GM19395 (cell line): ENCODE results near the gene CHST3.

ENCODE experiments used
- ATAC-seq: cut with Tn5 transposase; IDR thresholded peaks from one replicate; pipeline ENCODE4 v1.9.1; 2021; ENCODE audit warnings: mild to moderate bottlenecking, moderate library complexity; ENCODE audit not compliant: unreplicated experiment

CHST3 gene

GRCh38 chr10:72009051-72009424 lies 44.8 kb downstream of the CHST3 start:
- no peak for ATAC-seq

DNA sequence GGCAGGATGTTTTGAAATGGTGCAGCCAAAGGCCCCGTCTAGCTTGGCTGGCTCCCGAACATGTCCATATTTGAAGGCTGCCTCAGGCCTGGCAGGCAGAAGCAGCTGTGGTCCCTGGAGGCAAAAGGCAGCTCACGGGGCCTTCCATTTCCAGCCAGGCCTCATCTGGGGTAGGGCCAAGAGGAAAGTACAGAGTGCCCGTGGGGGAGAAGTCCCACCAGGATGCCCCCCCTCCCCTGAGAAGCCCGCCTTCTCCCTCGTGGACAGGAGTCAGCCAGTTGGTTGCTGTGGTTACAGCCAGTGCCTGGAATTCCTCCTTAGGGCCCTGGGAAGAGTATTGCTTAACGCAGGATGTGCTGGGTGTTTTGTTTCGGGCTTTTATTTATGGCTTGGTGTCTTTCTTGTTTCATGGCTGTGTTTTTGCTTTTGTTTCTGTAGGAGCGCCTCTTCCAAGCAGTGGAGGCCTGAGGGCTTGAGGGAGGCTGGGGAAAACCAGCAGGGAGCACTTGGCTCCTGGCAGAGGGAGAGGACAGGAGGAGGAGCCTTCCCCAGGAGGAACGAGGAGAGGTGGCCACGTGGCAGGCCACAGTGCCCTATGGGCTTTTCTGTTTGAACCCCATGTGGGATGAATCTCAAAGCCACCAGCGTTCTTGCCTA lies 45.4 kb downstream of the CHST3 start:
- ATAC-seq = no peak

DNA sequence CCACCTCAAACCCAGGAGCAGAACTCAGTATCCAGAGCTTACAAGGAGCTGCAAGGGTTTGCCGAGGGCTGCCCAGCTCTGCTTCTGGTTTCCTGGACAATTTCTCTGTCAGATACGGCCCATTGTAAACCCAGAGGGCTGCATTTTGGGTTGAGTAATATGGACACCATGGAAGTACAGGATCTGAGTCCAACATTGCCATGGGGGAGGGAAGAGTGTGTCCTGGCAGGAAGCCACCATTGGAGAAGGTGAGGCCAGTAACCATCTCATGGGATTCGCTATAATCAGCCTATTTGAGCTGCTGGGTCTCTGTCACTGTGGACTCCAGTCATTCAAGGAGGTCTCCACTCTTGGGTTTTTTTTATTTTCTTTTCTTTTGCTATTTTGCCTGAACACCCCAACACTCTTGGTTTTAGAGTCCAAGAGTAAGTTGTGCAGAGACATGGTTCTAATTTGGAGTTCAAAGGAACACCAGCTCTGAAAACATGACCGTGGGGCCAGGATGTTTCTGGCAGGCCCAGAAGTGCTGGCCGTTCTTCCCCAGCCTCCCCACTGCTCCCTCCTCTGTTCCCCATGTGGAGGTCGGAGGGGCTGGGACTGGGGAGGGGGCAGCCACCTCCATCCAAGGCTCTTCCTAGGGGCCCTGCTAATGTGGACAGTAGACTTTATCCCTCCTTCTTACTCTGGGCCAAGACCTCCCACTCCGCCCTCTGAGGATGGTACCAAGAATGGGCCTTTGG lies 46.2 kb downstream of the CHST3 start:
- no peak for ATAC-seq

DNA sequence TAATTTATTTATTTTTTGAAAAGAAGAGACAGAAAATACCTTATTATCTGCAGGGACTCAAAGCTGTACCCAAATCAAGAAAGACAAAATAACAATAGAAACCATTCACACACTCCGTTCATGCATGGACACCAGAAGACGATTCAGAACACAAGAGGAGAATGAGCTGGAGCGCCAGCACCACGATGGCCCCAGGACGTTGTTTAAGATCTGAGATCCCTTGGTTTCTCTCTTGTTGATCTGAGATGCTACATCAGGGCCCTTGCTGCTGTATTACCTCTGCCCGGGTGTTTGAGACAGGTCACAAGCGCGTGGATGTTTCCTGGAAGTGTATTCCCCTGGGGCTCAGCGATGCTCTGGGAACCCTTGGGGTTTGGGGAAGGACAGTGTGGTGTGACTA lies 46.8 kb downstream of the CHST3 start:
- ATAC-seq = no peak

DNA sequence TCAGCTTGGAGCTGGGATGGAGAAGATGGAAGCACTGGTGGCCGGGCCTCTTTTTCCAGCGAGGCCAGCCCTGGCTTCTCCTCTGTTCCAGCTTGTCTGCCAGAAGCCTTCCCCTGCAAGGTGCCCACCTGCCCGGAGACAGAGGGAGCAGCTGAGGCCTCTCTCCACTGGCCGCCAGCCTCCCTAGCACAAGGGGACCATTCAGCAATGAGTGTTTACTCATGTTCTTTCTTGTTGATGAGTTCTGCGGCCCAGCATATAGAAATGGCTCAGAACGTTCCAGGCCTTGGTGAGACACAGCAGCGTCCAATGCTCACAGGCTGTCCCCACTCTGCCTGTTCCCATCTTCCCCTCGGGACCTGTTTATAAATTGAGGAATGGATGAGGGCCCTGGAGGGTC lies 47.3 kb downstream of the CHST3 start:
- no peak for ATAC-seq

DNA sequence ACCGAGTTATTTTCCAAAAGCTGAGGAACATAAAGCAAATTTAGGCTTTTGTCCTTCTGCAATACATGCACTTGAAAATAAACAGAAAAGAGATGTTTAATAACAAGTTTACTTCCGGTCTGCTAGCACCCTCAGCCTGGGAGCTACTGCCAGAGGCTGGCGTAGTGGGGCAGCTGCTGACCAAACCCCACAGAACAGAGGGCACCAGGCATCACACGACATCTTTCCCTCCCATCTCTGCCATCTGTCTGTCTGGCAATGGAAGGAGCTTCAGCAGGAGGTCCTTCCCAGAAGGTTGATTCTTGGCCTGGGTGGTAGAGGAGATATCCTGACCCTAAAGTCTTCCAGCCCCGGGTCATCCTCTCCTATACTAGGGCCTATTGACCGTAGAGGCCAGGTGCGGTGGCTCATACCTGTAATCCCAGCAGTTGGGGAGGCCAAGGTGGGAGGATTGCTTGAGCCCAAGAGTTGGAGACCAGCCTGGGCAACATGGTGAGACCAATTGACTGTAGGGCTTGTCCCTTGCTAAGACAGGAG lies 47.8 kb downstream of the CHST3 start:
- no peak for ATAC-seq

- ATAC-seq = no peak
Measured at GRCh38 chr10:72012796-72013195, 48.6 kb downstream of the CHST3 start.

DNA sequence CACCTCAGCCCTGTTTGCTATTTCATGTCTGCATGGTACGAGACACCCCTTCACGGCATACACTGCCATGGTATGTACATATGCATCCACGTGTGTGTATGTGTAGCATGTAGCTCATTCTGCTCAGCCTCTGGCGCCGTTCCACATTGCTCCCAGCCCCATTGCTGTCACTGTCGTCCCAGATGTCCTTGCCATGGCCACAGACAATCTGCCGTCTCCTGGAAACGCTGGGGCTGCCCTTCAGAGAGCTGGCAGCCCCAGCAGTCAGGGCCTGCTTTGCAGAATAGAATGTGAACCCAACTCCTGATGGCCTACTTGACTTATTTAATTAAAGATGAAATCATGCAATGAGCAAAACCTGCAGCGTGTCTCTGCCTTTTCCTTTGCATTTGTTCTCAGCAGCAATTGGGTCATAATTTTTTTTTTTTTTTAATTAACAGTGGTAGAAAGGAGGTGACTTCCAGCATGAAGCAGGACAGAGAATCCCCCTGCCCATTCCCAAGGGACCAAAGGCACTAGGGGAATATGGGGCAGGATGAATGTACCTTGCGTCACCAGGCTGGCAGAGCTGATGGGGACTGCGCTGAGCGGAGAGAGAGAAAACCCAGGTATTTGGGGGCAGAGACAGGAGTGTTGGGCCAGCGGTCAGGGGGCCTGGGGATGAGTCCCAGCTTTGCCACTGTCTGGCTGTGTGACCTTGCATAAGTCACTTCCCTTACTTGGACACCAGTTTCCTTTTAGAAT lies 49.2 kb downstream of the CHST3 start:
- no peak for ATAC-seq

DNA sequence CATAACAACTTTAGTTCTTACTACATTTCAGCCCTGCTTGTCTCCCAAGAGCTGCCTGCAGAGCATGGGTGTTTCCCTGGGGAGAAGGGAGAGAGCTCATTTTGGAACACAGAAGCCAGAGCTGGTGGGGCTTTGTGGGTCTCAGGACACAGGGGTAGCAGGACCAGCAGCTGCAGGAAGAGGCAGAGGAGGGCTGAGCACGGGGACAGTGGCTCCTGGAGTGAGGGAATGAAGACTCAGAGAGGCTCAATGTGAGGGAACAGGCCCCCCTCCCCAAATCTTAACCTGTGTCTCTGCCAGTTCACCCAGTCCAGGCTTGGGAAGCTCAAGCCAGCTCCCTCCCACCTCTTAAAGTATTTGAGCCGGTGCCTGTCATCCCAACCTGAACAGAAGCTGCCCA lies 50.0 kb downstream of the CHST3 start:
- ATAC-seq = no peak

- ATAC-seq = no peak
Measured at GRCh38 chr10:72014785-72015480, 50.7 kb downstream of the CHST3 start.

DNA sequence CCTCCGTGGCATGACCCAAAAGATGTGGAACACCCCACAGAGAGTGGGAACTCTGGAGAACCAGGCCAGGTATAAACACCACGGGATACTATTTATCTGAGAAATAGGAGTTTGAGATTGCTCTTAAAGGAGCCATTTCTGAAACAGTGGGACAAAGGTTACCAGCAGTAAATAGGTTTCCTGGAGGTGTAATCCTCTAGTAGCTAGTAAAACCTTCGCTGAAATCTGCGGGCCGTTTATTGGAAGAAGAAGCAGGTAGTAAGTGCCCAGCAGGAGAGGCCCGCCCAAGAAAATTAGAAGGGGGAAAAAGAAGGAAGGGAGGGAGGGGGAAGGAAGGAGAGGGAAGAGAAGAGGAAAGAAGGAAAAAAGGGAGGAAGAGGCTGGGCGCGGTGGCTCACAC lies 51.6 kb downstream of the CHST3 start:
- no peak for ATAC-seq

DNA sequence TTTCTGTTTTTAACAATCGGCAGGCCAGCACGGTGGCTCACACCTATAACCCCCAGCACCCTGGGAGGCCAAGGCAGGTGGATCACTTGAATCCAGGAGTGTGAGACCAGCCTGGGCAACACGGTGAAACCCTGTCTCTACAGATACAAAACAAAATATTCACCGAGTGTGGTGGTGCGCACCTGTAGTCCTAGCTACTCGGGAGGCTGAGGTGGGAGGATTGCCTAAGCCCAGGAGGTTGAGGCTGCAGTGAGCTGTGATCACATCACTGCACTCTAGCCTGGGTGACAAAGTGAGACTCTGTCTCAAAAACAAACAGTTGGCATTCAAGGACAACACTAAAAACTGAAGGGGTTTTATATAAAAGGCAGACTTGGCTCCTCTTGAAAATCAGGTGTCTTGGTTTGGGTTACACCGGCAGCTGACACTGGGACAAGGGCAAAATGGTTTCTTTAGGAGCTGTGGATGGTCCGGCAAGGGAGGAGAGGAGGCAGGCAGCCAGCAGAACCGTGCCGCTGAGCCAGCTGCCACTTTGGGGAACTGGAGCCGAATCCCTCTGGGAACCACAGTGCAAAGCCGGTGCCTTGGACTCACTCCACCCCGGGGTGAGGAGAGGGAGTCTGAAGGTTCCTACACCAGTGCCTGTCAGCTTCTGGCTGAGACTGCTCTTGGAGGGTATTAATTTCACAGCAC lies 52.6 kb downstream of the CHST3 start:
- ATAC-seq = no peak

GRCh38 chr10:72019085-72019876 lies 55.1 kb downstream of the CHST3 start:
- ATAC-seq = no peak

DNA sequence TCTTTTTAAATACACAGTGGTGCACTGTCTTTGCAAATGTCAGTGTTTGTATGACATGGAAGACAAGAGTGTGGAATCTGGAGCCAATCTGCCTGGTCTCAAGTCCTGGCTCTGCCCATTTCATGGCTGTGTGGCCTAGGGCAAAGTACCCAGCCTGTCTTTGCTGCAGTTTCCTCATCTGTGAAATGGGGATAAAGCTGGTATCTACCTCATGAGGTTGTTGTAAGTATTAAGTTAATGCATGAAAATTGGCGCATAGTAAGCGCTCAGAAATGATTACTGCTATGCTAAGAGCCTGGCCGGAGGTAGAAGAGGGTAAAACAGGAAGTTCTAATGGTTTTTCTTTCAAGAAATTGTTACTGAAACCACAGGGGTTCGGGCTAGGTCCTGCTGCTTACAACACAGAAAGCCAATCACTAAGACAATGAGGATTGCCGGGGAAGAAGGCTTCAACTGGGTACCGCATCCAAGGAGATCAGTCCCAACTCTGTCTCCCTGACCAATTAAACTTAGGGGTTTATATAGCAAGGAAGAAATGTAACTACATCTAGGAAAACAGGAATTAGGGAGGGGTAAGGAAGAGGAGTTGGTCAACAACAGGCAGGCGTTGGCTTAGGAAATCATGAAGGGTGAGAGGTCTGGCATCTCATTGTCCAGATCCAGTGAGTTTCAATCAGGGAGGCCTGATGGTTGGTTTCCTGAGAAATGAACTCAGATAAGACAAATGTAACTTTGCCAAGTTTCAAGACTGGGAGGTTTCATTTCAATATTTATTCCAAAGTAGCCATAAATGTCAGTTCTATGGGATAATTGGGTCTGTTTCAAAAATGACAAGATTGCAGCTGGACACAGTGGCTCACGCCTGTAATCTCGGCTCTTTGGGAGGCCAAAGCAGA lies 57.0 kb downstream of the CHST3 start:
- ATAC-seq = no peak

DNA sequence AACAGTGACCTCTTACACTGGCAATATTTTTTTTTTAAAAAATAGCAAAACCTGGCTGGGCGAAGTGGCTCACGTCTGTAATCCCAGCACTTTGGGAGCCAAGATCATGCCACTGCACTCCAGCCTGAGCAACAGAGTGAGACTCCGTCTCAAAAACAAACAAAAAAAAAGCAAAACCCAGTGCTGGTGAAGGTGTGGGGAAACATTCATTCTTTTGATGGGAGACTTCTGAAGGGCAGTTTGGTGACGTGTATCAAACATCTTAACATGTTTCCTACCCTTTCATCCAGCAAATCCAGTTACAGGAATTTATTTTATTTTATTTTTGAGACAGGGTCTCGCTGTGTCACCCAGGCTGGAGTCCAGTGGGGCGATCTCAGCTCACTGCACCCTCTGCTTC lies 58.0 kb downstream of the CHST3 start:
- ATAC-seq = no peak

DNA sequence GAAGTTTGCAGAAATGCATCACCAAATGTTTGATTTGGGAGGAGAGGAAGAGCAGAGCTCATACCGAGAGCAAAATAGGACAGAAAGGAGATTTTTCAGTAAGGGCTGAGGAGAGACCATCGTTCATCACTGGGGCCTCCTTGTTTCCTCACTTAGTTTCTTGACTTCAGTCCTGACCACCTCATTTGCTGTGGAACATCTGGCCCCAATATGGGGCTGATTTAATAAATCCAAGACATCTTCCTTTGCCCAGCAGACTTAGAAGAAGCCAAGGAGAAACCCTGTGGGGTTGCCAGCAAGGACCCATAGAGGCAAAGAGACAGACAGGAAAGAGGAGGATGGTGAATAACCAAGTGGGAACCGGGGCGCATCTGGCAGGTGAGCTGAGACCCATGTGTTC lies 60.4 kb downstream of the CHST3 start:
- ATAC-seq = no peak

DNA sequence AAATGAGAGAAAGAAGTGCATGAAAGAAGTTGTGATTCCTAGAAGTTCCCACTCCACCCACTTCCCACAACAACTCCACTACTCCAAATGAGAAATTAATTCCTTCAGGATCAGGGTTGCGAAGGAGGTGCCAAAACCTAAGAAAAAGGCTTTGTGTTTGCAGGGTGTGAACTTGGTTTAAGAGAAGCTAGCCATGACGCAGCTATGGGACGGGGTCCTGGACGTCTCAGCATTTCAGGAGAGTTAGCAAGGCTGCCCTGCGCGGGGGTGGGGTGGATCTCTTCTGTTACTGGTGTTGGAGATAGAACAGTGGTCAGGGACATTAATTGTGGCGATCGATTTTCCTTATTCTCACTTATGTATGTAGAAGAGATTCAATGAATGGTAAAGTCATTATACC lies 61.2 kb downstream of the CHST3 start:
- no peak for ATAC-seq

DNA sequence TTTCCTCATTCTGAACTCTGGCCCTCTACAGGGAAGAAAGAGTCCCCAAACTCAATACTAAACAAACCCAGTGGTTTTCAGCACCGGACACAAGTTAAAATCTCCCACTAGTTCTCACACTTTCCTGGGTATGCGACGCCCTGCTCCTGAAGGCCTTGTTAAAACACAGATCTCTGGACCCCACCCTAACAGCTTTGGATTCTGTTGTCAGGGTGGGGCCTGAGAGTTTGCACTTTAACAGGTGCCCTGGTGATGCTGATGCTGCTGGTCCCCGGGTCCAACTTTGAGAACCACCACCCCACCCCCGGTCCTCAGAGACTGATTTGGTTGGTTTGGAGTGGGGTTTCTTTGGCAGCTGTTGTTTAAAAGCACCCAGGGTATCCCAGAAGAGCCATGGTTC lies 61.6 kb downstream of the CHST3 start:
- no peak for ATAC-seq
